Astrocyte (in vitro differentiated cells and primary cell): Measurements from ENCODE around the gene ZBTB12. TPM values are rescaled to one million over a fixed set of nuclear protein-coding genes. Genes with fewer than 3 reads are reported as not detected.

Source experiments
- DNase-seq: peaks from one replicate; pipeline ENCODE4 v3.0.0-alpha.2; 2010; ENCODE audit warnings: low read depth
- FAIRE-seq: peaks from 2 replicates; lab custom pipeline; 2011; peaks lifted over from hg19 to GRCh38; lab: Jason Lieb, UNC
- H2AFZ ChIP-seq: 2 replicates; pipeline ENCODE4 v1.6.0; 2012; ENCODE audit warnings: low read depth, low read length, inconsistent platforms
- H3K27ac ChIP-seq: 2 replicates; pipeline ENCODE4 v1.5.1; 2011; ENCODE audit warnings: low read depth, low read length, inconsistent platforms
- H3K27me3 ChIP-seq: 2 replicates; pipeline ENCODE4 v1.6.0; 2011; ENCODE audit warnings: low read length, inconsistent platforms; ENCODE audit not compliant: insufficient read depth
- H3K36me3 ChIP-seq: 2 replicates; pipeline ENCODE4 v1.5.1; 2011; ENCODE audit warnings: low read length, inconsistent platforms; ENCODE audit not compliant: insufficient read depth
- H3K4me1 ChIP-seq: 2 replicates; pipeline ENCODE4 v1.5.1; 2011; ENCODE audit warnings: low read length, inconsistent platforms; ENCODE audit not compliant: insufficient read depth
- H3K4me2 ChIP-seq: 2 replicates; pipeline ENCODE4 v1.6.0; 2012; ENCODE audit warnings: low read length, inconsistent platforms
- H3K4me3 ChIP-seq: 2 replicates; pipeline ENCODE4 v1.5.1; 2011; ENCODE audit warnings: low read depth, mild to moderate bottlenecking, low read length, inconsistent platforms; ENCODE audit not compliant: insufficient read depth
- H3K79me2 ChIP-seq: 2 replicates; pipeline ENCODE4 v1.6.0; 2012; ENCODE audit warnings: mild to moderate bottlenecking, low read length, inconsistent platforms; ENCODE audit not compliant: insufficient read depth
- H3K9ac ChIP-seq: 2 replicates; pipeline ENCODE4 v1.6.0; 2012; ENCODE audit warnings: mild to moderate bottlenecking, low read length, inconsistent platforms
- H3K9me3 ChIP-seq: 2 replicates; pipeline ENCODE4 v1.5.1; 2012; ENCODE audit warnings: low read depth, mild to moderate bottlenecking, low read length, inconsistent platforms; ENCODE audit not compliant: insufficient read depth
- H4K20me1 ChIP-seq: 2 replicates; pipeline ENCODE4 v1.6.0; 2012; ENCODE audit warnings: low read length, inconsistent platforms; ENCODE audit not compliant: insufficient read depth
- H3K27ac Mint-ChIP-seq: one replicate; pipeline ENCODE4 v1.8.0; 2021; ENCODE audit warnings: mild to moderate bottlenecking, mixed read lengths; ENCODE audit not compliant: unreplicated experiment
- H3K27me3 Mint-ChIP-seq: one replicate; pipeline ENCODE4 v1.8.0; 2021; ENCODE audit warnings: low read depth, mixed read lengths; ENCODE audit not compliant: unreplicated experiment
- H3K36me3 Mint-ChIP-seq: one replicate; pipeline ENCODE4 v1.8.0; 2021; ENCODE audit warnings: low read depth, mixed read lengths; ENCODE audit not compliant: unreplicated experiment
- H3K4me1 Mint-ChIP-seq: one replicate; pipeline ENCODE4 v1.8.0; 2021; ENCODE audit warnings: low read depth, mixed read lengths; ENCODE audit not compliant: unreplicated experiment
- H3K4me3 Mint-ChIP-seq: one replicate; pipeline ENCODE4 v1.8.0; 2021; ENCODE audit warnings: mild to moderate bottlenecking, moderate library complexity, mixed read lengths; ENCODE audit not compliant: unreplicated experiment
- H3K9me3 Mint-ChIP-seq: one replicate; pipeline ENCODE4 v1.8.0; 2021; ENCODE audit warnings: mild to moderate bottlenecking, mixed read lengths; ENCODE audit not compliant: unreplicated experiment
- CTCF ChIP-seq: IDR thresholded peaks from 2 replicates; pipeline ENCODE4 v1.5.1; 2011; ENCODE audit warnings: low read depth, mild to moderate bottlenecking, inconsistent platforms, low read length, moderate library complexity; ENCODE audit not compliant: insufficient read depth
- EZH2 ChIP-seq: IDR thresholded peaks from 2 replicates; pipeline ENCODE4 v1.6.1; 2012; ENCODE audit warnings: mild to moderate bottlenecking, low read length, inconsistent platforms; ENCODE audit not compliant: insufficient read depth
- total RNA-seq: library from RNA; stranded (reverse); gene quantifications from 2 replicates; pipeline ENCODE4 v1.2.1, GENCODE V29; 2021

The ZBTB12 gene
- total RNA-seq, 1 donor from 2014 or later, result 4.6 TPM

GRCh38 chr6:31947070-31947675 is 45.3 kb upstream of the ZBTB12 start:
- Histone ChIP-seq H3K27ac (no peak overlapping the region), H3K4me3 (no peak overlapping the region), H3K4me1 (peaks cover 7% of the 10 kb centered on the region), H4K20me1 (no peaks in the 10 kb centered on the region), H3K36me3 (peaks cover 9% of the 10 kb centered on the region), H3K9ac (no peak overlapping the region), H2AFZ (no peak overlapping the region), H3K4me2 (no peak overlapping the region), H3K9me3 (no peaks in the 10 kb centered on the region), H3K79me2 (no peaks in the 10 kb centered on the region), H3K27me3 (peaks cover 11% of the 10 kb centered on the region)
- no peak overlapping the region for H3K27ac Mint-ChIP-seq
- TF ChIP-seq EZH2 (no peak), CTCF (no peak)
- no peak for FAIRE-seq
- no peak for DNase-seq
- peaks cover 11% of the 10 kb centered on the region for H3K4me1 Mint-ChIP-seq
- peak overlapping the region; percentile 27 for H3K4me3 Mint-ChIP-seq
- no peaks in the 10 kb centered on the region for H3K9me3 Mint-ChIP-seq
- H3K36me3 Mint-ChIP-seq, result peaks cover 10% of the 10 kb centered on the region
- H3K27me3 Mint-ChIP-seq, result peaks cover 53% of the 10 kb centered on the region

- DNase-seq (no peak), FAIRE-seq (no peak)
- Histone ChIP-seq H3K4me2 (peak overlapping the region; percentile 78), H3K36me3 (peaks cover 5% of the 10 kb centered on the region), H3K27ac (no peak overlapping the region), H2AFZ (no peak overlapping the region), H3K79me2 (no peaks in the 10 kb centered on the region), H4K20me1 (no peaks in the 10 kb centered on the region), H3K4me3 (no peak overlapping the region), H3K4me1 (peaks cover 7% of the 10 kb centered on the region), H3K9ac (no peak overlapping the region), H3K9me3 (no peaks in the 10 kb centered on the region), H3K27me3 (peaks cover 11% of the 10 kb centered on the region)
- Mint-ChIP-seq H3K4me1 (peaks cover 11% of the 10 kb centered on the region), H3K36me3 (peaks cover 10% of the 10 kb centered on the region), H3K27me3 (peaks cover 55% of the 10 kb centered on the region), H3K4me3 (peak overlapping the region; percentile 54), H3K27ac (no peak overlapping the region), H3K9me3 (no peaks in the 10 kb centered on the region)
- TF ChIP-seq EZH2 (no peak), CTCF (no peak)
Observed at GRCh38 chr6:31946370-31946885, 44.5 kb upstream of the ZBTB12 start.
